ENCODE measurements around the gene PSIP1.
"Not testable (repeated sequence)": the region's sequence is repeated elsewhere in the genome, so short reads cannot be mapped to it uniquely, and the experiment has no call there.

PSIP1 gene

GRCh38 chr9:15510789-15511575 lies at the start of gene PSIP1:
Gene PSIP1 (minus strand): TSS chr9:15510970. CDS start chr9:15510188, 782 bp downstream.
- DNase-seq = peak; percentile 93

- DNase-seq = no peak
Observed at GRCh38 chr9:15553528-15553898, 42.7 kb upstream of the PSIP1 start.

GRCh38 chr9:15552636-15553527 lies 42.1 kb upstream of the PSIP1 start, which contains the start of gene CCDC171:
Gene CCDC171 (plus strand): TSS chr9:15553043. CDS start chr9:15564089, 11,046 bp downstream.
- DNase-seq = peak; percentile 90

DNA sequence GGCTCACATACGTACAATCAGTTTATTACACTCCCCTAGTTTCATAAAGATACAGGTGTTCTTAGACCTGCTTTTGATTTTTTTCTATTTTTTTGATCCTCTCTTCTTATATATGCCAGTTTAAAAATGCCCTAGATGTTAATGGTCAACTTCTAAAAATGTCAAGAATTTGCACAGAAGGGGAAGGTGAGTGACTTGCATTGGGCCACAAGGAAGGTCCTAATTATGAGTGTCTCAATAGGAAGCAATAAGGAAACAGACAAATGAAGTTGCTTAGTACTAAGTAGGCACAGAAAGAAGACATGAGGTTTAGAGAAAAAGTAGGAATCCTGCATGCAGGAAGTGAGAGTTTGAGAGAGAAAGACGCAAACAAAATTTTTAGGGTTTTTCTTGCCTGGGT lies 38.8 kb upstream of the PSIP1 start:
- no peak for DNase-seq

- no peak for DNase-seq
Observed at GRCh38 chr9:15543047-15543813, 32.5 kb upstream of the PSIP1 start.

DNA sequence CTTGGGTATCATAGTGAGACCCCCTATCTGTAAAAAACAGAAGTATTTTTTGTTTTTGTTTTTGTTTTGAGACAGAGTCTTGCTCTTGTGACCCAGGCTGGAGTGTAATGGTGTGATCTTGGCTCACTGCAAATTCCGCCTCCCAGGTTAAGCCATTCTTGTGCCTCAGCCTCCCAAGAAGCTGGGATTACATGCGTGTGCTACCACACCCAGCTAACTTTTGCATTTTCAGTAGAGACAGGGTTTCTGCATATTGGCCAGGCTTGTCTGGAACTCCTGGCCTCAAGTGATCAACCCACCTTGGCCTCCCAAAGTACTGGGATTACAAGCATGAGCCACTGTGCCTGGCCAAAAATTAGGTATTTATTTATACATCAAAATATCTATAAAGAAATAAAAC lies 31.9 kb upstream of the PSIP1 start:
- no peak for DNase-seq

DNA sequence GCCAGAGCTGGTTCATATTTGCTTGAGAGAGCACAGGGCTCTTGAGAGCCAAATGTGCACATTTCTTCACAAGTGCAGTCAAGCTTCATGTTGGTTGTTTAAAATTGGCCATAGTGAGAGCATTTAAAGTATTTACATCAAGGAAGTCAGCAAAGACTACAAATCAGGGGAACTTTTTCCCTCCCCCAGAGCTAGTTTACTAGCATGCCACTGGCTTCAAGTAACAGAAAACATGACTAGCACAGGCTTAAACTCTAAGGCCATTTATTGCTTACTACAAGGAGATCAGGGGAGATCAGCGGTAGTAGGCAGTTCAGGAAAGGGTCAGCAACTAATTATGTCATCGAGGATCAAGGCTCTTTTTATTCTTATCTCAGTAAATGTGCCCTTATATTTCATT lies 31.1 kb upstream of the PSIP1 start:
- DNase-seq = no peak

DNA sequence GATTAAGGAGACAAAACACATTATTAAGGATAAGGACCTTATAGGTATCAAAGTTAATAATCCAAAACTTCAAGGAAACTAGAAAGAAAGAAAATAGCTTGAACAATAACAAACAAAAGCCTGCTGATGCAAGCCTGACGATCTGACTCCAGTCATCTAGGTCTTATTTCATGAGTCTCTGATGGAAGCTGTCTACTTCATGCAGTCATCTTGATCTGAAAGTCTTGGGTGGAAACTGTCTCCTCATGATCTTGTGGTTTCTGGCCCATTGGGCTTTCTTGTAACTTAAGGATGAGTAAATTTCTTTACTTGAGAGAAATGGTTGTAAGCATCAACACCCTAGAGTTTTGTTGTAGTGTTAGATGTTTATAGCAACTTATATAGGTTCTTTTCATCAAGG lies 20.6 kb upstream of the PSIP1 start:
- DNase-seq = no peak

GRCh38 chr9:15529566-15530324 lies 19.0 kb upstream of the PSIP1 start:
- no peak for DNase-seq

DNA sequence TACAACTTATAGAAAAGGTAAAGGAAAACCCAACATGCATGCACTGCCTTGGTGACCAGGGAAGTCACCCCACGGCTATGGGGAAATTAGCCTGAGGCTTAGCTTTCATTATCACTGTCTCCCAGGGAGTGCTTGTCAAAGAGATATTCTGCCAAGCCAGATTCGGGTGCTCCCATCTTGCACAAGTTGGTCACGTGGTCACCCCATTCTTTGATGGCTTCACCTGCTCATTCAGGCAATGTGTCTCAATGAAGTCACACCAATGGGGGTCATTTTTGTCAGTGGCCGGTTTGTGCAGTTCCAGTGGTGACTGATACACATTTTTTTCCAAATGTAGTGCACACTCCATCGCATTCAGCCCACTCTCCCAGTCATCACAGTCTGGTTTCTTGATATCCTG lies 16.3 kb upstream of the PSIP1 start:
- not testable (repeated sequence) for DNase-seq

- DNase-seq = no peak
Observed at GRCh38 chr9:15525958-15526357, 15.2 kb upstream of the PSIP1 start.

GRCh38 chr9:15524845-15525455 lies 14.2 kb upstream of the PSIP1 start:
- DNase-seq = no peak

GRCh38 chr9:15522130-15522755 lies 11.5 kb upstream of the PSIP1 start:
- no peak for DNase-seq

GRCh38 chr9:15521254-15521653 lies 10.5 kb upstream of the PSIP1 start:
- no peak for DNase-seq

DNA sequence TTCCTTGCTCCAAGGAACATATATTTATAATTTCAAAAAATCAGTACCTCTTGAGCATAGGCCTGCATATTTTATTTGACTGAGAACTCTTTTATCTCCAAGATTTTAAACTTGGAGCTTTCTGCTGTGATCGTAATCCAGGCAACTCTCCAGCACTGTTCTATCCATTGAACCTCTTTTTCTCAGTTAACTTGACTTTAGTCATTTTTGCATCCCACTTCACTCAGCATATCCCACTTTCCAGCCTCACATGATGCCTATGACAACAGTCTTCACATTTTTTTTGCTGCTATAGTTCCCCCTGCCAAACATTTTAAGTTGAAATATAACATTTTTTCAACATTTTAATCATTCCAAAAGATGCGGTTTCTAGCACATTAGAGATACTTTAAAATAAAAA lies 9.1 kb upstream of the PSIP1 start:
- no peak for DNase-seq

DNA sequence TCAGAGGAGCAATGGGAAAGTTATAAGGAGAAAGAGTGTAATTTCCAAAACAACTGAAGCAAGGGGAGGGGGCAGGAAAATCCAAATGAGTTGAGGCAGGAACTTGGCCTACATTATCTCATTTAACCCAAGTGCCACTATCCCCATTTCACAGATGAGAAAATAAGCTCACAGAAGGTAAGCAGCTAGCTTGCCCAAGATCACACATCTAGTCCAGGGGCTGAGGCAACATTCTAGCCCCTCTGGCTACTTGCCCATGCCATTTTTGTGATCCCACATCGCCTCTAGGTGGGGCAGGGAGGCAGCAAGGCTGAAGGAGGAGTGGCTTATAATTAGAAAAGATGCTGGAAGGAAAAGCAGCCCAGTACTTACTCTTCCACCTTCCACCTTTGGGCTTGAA lies 2.6 kb upstream of the PSIP1 start:
- DNase-seq = no peak

GRCh38 chr9:15512889-15513288 lies 2.1 kb upstream of the PSIP1 start:
- DNase-seq = no peak

GRCh38 chr9:15512204-15512603 lies 1.4 kb upstream of the PSIP1 start:
- no peak for DNase-seq

DNA sequence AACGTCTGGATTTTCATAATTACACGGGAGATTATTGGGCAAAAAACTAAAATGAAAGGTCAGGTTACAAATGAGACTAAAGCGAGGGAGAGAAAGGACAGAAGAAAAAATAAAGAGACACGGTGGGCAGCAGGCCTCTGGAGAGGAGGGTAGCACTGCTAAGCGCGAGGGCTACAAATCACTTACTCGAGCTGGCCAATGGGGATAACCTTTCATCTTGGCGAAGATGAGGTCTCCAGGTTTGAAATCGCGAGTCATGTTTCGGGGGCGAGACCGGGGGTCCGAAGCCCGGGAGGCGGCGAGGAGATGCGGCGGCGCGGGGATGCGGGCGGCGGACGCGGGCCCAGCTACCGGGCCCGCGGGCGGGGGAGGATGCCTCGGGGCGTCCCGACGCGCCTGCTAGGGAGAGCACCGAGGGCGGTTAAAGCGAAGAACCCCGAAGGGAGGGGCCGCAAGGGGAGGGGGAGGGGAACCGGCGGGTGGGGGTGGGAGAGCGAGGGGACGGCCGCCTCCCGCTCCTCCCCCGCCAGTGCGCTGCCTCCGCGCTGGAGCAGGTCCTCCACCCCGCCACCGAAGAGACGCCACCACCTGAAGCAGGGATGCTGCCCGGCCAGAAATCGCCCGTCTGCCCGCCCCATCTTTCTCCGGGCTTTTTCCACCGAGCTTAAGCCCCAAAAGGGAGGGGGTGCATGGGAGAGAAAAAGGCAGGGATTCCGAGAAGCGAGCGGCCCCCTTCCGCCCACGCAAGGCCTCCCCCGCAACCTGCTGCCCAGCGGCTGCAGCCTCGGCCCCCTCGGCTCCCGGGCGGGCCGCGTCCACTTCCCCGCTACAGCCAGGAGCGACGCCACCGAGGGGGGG lies 610 bp downstream of the PSIP1 start:
- peak; percentile 73 for DNase-seq

- no peak for DNase-seq
Observed at GRCh38 chr9:15505921-15506320, 4.8 kb downstream of the PSIP1 start.

DNA sequence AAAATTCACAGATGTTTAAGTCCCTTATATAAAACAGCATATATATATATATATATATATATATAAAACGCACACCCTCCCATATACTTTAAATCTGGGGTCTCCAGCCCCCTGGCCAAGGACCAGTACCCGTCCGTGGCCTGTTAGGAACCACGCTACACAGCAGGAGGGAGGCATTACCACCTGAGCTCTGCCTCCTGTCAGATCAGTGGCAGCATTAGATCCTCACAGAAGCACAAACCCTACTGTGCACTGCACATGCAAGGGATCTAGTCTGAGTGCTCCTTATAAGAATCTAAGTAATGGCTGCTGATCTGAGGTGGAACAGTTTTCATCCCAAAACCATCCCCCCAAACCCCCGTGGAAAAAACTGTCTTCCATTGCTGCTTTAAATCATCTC lies 9.0 kb downstream of the PSIP1 start:
- no peak for DNase-seq

Measured in activated CD8-positive, alpha-beta memory T cell treated with anti-CD3 and anti-CD28 coated beads, Interleukin-2, amount 50 U/mL, for 48 hours (primary cell).